Erythroblast (primary cell): ENCODE data around the gene GPX4.

Experiments used
- GATA1 ChIP-seq: IDR thresholded peaks from 2 replicates; pipeline ENCODE4 v1.6.1; 2011; ENCODE audit warnings: low read depth, mild to moderate bottlenecking, control low read depth, low read length, moderate library complexity
- POLR2A ChIP-seq: IDR thresholded peaks from 2 replicates; pipeline ENCODE4 v1.6.1; 2011; ENCODE audit warnings: mild to moderate bottlenecking, low read length

GRCh38 chr19:1144741-1145140 lies 40.9 kb downstream of the GPX4 start:
- TF ChIP-seq POLR2A = no peak
- no peak for TF ChIP-seq GATA1
